RWPE1 (cell line): ENCODE results near the gene HOXA11.

Experiments used
- CTCF ChIA-PET: fragments of 350-600 bp; sonication (Branson Sonifier 250); formaldehyde crosslinking; extraction: SDS; loops from one replicate; lab custom pipeline; 2021; lab: Yijun Ruan, JAX
- POLR2A ChIA-PET: fragments of 400-600 bp; formaldehyde crosslinking; extraction: SDS; loops from one replicate; lab custom pipeline; 2020; ENCODE audit warnings: antibody characterized with exemption; ENCODE audit not compliant: low non-redundant PET; lab: Yijun Ruan, JAX
- DNase-seq: peaks from one replicate; pipeline ENCODE4 v3.0.0; 2012; ENCODE audit warnings: low spot score
- H3K27ac ChIP-seq: fragments of 450-650 bp; 2 replicates; pipeline ENCODE4 v1.5.1; 2017
- TF ChIP-seq, protein P1 (sequence below): fragments of 450-650 bp; conservative IDR thresholded peaks from 2 replicates; pipeline ENCODE4 v1.5.1; 2017; ENCODE audit warnings: low read depth, mild to moderate bottlenecking

Gene HOXA11

DNA sequence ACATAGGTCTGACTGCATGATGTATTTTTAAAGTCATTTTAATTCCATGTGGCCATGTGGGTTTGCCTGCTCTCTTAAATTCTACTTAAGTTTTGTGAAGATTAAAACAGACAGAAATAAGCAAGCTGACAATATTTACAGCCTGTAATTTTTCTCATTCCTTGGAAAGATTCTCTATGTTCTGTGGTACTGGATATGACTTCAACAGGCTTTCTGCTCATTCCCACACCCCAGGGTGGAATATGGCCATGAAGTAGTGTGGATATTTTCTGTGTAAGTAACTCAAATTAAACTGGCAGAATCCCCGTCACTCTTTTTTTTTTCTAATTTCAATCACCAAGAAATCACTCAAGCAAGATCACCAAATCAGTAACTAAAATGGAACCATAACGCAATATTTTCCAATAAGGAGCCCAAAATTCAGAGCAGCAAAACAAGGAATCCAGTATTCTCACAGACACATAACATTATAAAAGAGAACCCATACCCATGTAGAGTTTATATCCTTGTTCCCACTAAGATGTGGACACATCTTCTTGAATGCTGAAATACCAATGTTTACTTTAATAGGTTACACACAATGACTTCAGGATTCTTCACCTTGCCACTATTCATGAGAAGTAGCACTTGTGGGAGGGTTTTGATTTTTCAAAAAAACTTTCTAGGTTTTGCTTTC is 47.3 kb downstream of the HOXA11 start:
- ChIA-PET POLR2A (no interaction called here), CTCF (interaction anchor here (0.7 to 1.0 kb wide), 3 partner anchors 19 to 1099 kb away, joined by 3 to 4 read pairs (median 3); no protein-coding TSS in a partner anchor)
- no peak overlapping the region for H3K27ac ChIP-seq
- no peak for DNase-seq
- TF ChIP-seq, protein P1, sequence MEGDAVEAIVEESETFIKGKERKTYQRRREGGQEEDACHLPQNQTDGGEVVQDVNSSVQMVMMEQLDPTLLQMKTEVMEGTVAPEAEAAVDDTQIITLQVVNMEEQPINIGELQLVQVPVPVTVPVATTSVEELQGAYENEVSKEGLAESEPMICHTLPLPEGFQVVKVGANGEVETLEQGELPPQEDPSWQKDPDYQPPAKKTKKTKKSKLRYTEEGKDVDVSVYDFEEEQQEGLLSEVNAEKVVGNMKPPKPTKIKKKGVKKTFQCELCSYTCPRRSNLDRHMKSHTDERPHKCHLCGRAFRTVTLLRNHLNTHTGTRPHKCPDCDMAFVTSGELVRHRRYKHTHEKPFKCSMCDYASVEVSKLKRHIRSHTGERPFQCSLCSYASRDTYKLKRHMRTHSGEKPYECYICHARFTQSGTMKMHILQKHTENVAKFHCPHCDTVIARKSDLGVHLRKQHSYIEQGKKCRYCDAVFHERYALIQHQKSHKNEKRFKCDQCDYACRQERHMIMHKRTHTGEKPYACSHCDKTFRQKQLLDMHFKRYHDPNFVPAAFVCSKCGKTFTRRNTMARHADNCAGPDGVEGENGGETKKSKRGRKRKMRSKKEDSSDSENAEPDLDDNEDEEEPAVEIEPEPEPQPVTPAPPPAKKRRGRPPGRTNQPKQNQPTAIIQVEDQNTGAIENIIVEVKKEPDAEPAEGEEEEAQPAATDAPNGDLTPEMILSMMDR: no peak

DNA sequence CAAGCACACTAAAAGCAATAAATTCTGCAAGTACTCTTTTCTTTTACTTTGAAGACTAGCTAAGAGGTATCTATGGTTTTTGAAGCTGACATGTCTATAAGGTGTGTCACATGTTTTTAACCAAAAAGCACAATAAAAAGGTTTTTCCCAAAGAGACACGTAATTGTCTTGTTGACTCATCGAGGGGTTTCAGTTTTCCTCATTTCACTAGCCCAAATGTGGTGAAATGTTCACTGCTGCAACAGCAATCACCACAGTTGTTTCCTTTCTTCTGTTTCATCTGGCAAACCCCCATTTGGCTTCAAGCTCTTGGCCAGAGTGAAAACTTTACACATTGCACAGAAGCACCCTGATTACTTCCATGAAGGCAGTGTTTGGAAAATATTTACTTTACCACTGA is 50.6 kb downstream of the HOXA11 start:
- peak; percentile 42 for DNase-seq
- CTCF ChIA-PET: no interaction called here
- POLR2A ChIA-PET: no interaction called here
- H3K27ac ChIP-seq: no peak overlapping the region
- TF ChIP-seq, protein P1: no peak

DNA sequence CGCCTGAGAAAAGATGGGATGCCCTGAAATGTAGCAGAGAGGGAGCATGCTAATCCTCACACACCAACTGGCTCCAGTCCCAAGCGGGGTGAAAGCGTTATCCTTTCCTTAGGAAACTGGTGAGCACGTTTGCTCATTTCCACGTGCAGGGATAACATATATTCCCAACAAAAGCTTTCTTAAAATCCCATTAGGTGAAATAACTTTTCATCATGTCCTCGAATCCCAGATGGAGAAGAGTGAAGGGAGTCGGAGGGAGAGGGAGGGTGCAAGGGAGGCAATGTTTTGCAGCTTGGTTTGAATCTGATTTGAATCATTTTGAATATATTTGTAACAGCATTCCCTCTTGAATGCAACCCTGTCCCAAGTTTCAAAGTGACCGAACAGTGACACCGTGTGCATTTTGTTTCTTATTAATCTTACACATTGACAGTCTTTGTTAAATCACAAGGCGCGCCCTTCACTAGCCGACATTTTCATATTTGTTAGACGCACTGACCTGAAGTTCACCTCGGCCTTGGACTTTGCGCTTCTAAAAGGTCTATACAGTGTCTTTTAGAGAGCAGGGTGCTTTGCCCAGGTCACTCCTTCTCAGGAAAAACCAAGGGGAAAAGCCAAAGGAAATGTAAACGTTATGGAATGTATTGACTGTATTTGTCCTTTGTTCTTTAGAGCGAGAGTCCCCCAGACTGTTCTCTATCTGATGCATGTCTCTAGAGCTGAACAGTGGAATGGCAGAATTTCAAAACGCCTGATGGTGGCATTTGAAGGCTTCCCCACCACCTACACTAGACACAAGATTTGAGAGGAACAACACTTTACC is 51.4 kb downstream of the HOXA11 start:
- POLR2A ChIA-PET: interaction anchor here (0.7 kb wide), 1 partner anchor 28 kb away, joined by 3 read pairs; no protein-coding TSS in a partner anchor

DNA sequence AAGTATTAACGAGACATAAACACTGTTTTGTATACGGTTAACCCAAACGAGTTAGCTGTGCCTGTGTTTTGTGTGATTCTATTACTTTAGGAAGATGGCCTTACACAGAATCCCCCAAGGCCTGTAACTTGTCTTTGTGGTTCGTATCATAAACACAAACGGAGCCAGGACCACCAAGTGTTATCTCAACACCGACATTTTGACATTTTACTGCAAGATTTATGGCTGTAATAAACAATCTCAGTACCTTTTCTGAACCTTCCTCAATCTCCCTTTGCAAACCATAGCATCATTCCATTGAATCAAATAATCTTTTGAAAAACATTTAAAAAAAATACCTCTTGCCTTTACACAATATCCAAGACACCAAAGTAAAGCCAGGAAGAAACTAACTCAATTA is 52.1 kb downstream of the HOXA11 start:
- no peak for DNase-seq
- ChIA-PET POLR2A (interaction anchor here (0.7 kb wide), 1 partner anchor 28 kb away, joined by 3 read pairs; no protein-coding TSS in a partner anchor), CTCF (no interaction called here)
- TF ChIP-seq, protein P1: no peak
- H3K27ac ChIP-seq: no peak overlapping the region

More for the DNA sequence above, 51.4 kb downstream of the HOXA11 start:
- TF ChIP-seq, protein P1: no peak
- DNase-seq: no peak
- CTCF ChIA-PET: no interaction called here
- no peak overlapping the region for H3K27ac ChIP-seq

DNA sequence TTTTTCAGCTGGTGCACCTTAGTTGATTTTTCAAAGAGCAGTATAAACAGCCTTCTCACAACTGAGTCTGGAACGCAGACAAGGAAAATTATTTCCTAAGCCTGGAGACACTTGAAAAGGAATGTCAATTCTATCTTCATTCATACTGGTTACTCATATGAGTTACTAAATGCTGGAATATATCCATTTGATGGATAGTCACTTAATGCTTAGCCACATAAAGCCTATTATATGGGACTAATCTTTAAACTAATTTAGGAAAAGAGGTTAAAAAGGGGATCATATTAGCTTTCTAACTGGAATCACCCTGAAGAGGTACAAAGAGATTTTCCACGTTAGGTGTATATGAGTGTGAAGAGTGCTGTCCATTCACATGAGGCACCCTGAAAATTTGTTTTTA is 52.8 kb downstream of the HOXA11 start:
- H3K27ac ChIP-seq: no peak overlapping the region
- POLR2A ChIA-PET: no interaction called here
- TF ChIP-seq, protein P1: no peak
- DNase-seq: no peak
- CTCF ChIA-PET: interaction anchor here (0.7 to 1.8 kb wide), 4 partner anchors 10 to 33 kb away, joined by 3 to 8 read pairs (median 4); partner anchors contain the start of gene HOXA5

DNA sequence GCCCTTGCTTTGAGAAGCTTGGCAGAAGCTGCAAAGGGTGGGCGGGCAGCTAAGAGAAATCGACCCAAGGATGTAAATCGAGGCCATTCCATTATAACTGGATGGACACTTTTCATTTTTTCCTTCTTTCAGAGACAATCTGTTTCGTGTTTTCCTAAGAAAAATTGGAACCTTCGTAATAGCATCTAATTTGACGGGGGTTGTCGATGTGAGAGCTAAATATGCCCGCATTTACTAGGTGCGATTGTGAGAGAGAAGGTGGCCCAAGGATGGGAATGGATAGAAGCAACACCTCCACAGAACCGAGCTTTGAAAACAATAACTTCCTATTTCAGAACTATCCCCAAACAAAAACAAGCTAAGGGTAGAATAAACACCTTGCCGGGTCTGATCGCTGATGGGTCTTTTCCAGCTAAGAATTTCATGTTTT is 53.6 kb downstream of the HOXA11 start:
- ChIA-PET CTCF (interaction anchor here (0.5 to 1.8 kb wide), 10 partner anchors 8 to 767 kb away, joined by 3 to 8 read pairs (median 4); partner anchors contain the start of gene HOXA5), POLR2A (interaction anchor here (0.5 to 0.8 kb wide), 3 partner anchors 29 to 84 kb away, joined by 3 to 5 read pairs (median 3); no protein-coding TSS in a partner anchor)
- H3K27ac ChIP-seq: peak overlapping the region; percentile 90
- TF ChIP-seq, protein P1: no peak
- DNase-seq: no peak
